Measurements from ENCODE around the gene NCS1.

- no peak for TF ChIP-seq EZH2 (IDR thresholded peaks at IDR 0.05)
- TF ChIP-seq POLR2AphosphoS5 (IDR thresholded peaks at IDR 0.05; ENCODE audit: borderline replicate concordance, low read depth, low read length), result no peak
- TF ChIP-seq FOXP2 (optimal IDR thresholded peaks at IDR 0.05; ENCODE audit: control extremely low read depth, extremely low read length, insufficient read depth), result no peak
These were observed 114.0 kb downstream of the NCS1 start for GRCh38 chr9:130286072-130286770.
